Endothelial cell of umbilical vein (primary cell): ENCODE data around the gene ZNF497. TPM values are rescaled to one million over a fixed set of nuclear protein-coding genes. Genes with fewer than 3 reads are reported as not detected.
A peak's percentile ranks its signal among the peaks of the same experiment; 100 is the strongest.

Experiments used
- BruUV-seq: library from RNA; stranded (reverse); fragments of 400-500 nt; replicated peaks from 2 replicates; lab custom pipeline; 2021; lab: Mats Ljungman, UMichigan
- CTCF ChIA-PET: fragments of 300-600, 350-600 bp; sonication (Branson Sonifier 250); formaldehyde crosslinking; loops from one replicate; lab custom pipeline; 2021; ENCODE audit warnings: antibody characterized with exemption, inconsistent platforms; lab: Charles Lee
- POLR2A ChIA-PET: fragments of 300-600, 350-600 bp; sonication (Branson Sonifier 250); formaldehyde crosslinking; loops from one replicate; lab custom pipeline; 2021; ENCODE audit warnings: antibody characterized with exemption, inconsistent platforms; lab: Charles Lee
- DNase-seq: peaks from one replicate; pipeline ENCODE4 v3.0.0-alpha.2; 2011; ENCODE audit warnings: low read depth, low spot score
- FAIRE-seq: peaks from 2 replicates; lab custom pipeline; 2011; peaks lifted over from hg19 to GRCh38; lab: Jason Lieb, UNC
- H2AFZ ChIP-seq: 2 replicates; pipeline ENCODE4 v1.6.0; 2012; ENCODE audit warnings: low read depth, low read length, control low read depth, inconsistent platforms
- H3K27ac ChIP-seq: 2 replicates; pipeline ENCODE4 v1.5.1; 2011; ENCODE audit warnings: low read depth, mild to moderate bottlenecking, control low read depth, low read length, moderate library complexity; ENCODE audit not compliant: insufficient read depth
- H3K27me3 ChIP-seq, 2 experiments: 2 replicates each; pipeline versions ENCODE4 v1.6.0 to v1.6.1; 2011; ENCODE audit warnings: low read length in 2 of 2, mixed read lengths in 1 of 2; ENCODE audit not compliant: control insufficient read depth in 2 of 2, insufficient read depth in 2 of 2
- H3K36me3 ChIP-seq, 2 experiments: 2 replicates in 1 of 2; 3 replicates in 1 of 2; pipeline ENCODE4 v1.5.1; 2011; ENCODE audit warnings: low read length in 2 of 2, mild to moderate bottlenecking in 1 of 2, moderate library complexity in 1 of 2; ENCODE audit not compliant: control insufficient read depth in 2 of 2, insufficient read depth in 2 of 2; ENCODE audit errors: extremely low read depth in 1 of 2
- H3K4me1 ChIP-seq: 3 replicates; pipeline ENCODE4 v1.5.1; 2011; ENCODE audit warnings: mild to moderate bottlenecking, low read length; ENCODE audit not compliant: control insufficient read depth, insufficient read depth; ENCODE audit errors: extremely low read depth
- H3K4me2 ChIP-seq: 2 replicates; pipeline ENCODE4 v1.6.1; 2011; ENCODE audit warnings: low read length, control low read depth, mixed read lengths; ENCODE audit not compliant: insufficient read depth
- H3K4me3 ChIP-seq, 3 experiments: fragments of 200-600 bp in 1 of 3; sonication (generic), shearing (Covaris generic) in 1 of 3; replicated peaks in 1 of 3; 2 replicates each; pipeline ENCODE4 v1.5.1; 2011 to 2016; ENCODE audit warnings: control low read depth in 3 of 3, low read length in 3 of 3, mild to moderate bottlenecking in 2 of 3, inconsistent platforms in 1 of 3, low read depth in 1 of 3, moderate library complexity in 1 of 3; ENCODE audit not compliant: insufficient read depth in 1 of 3
- H3K79me2 ChIP-seq: 2 replicates; pipeline ENCODE4 v1.6.0; 2012; ENCODE audit warnings: low read length, inconsistent platforms; ENCODE audit not compliant: control insufficient read depth, insufficient read depth
- H3K9ac ChIP-seq: replicated peaks from 2 replicates; pipeline ENCODE3; 2011; ENCODE audit warnings: low read length, control low read depth; ENCODE audit not compliant: insufficient read depth; ENCODE audit errors: extremely low read depth
- H3K9me1 ChIP-seq: replicated peaks from 3 replicates; pipeline ENCODE4 v1.6.0; 2011; ENCODE audit warnings: mild to moderate bottlenecking, low read length; ENCODE audit not compliant: control insufficient read depth, insufficient read depth; ENCODE audit errors: extremely low read depth
- H3K9me3 ChIP-seq: replicated peaks from 2 replicates; pipeline ENCODE4 v1.5.1; 2012; ENCODE audit warnings: low read length, inconsistent platforms; ENCODE audit not compliant: control insufficient read depth, insufficient read depth
- H4K20me1 ChIP-seq: replicated peaks from 2 replicates; pipeline ENCODE3; 2011; ENCODE audit warnings: mild to moderate bottlenecking, low read length; ENCODE audit not compliant: control insufficient read depth, insufficient read depth; ENCODE audit errors: extremely low read depth
- CTCF ChIP-seq, 2 donors: IDR thresholded peaks; 1 replicate in 1 of 2; 2 replicates in 1 of 2; pipeline ENCODE4 v1.5.1; 2011; ENCODE audit warnings: low read length in 2 of 2, mild to moderate bottlenecking in 2 of 2, moderate library complexity in 2 of 2, control low read depth in 1 of 2, inconsistent platforms in 1 of 2, low read depth in 1 of 2; ENCODE audit not compliant: insufficient read depth in 1 of 2; ENCODE audit errors: extremely low read depth in 1 of 2
- EZH2 ChIP-seq: IDR thresholded peaks from 2 replicates; pipeline ENCODE4 v1.6.1; 2012; ENCODE audit warnings: borderline replicate concordance, low read depth, mild to moderate bottlenecking, moderate library complexity, low read length, inconsistent platforms; ENCODE audit not compliant: severe bottlenecking
- FOS ChIP-seq: IDR thresholded peaks from 2 replicates; pipeline ENCODE4 v1.6.1; 2011; ENCODE audit warnings: mild to moderate bottlenecking, low read length, moderate library complexity, borderline replicate concordance; ENCODE audit not compliant: insufficient read depth
- GATA2 ChIP-seq: IDR thresholded peaks from 2 replicates; pipeline ENCODE4 v1.7.0; 2011; ENCODE audit warnings: low read depth, mild to moderate bottlenecking, moderate library complexity, mixed read lengths, low read length; ENCODE audit not compliant: insufficient read length, insufficient read depth
- JUN ChIP-seq: IDR thresholded peaks from 2 replicates; pipeline ENCODE4 v1.6.1; 2011; ENCODE audit warnings: borderline replicate concordance, low read depth; ENCODE audit not compliant: insufficient read length, insufficient read depth
- MAX ChIP-seq: IDR thresholded peaks from 2 replicates; pipeline ENCODE4 v1.6.1; 2011; ENCODE audit not compliant: insufficient read depth, insufficient read length
- MYC ChIP-seq: IDR thresholded peaks from one replicate; pipeline ENCODE4 v1.6.1; 2011; ENCODE audit warnings: mild to moderate bottlenecking, low read depth, low read length
- POLR2A ChIP-seq: IDR thresholded peaks from 2 replicates; pipeline ENCODE4 v1.6.1; 2012; ENCODE audit warnings: low read depth, mild to moderate bottlenecking, control low read depth, low read length
- POLR2AphosphoS5 ChIP-seq: IDR thresholded peaks from 2 replicates; pipeline ENCODE4 v1.6.1; 2012; ENCODE audit warnings: low read depth, mild to moderate bottlenecking, control low read depth, low read length, moderate library complexity; ENCODE audit not compliant: insufficient read depth
- dilution Hi-C: fragments of 300-500 bp; cut with MboI; formaldehyde crosslinking; loops from one replicate; pipeline ENCODE4 v1.15.0; 2019; ENCODE audit warnings: low sequenced_read_pairs; ENCODE audit not compliant: extremely low pct_ligation_motif_present
- intact Hi-C: fragments of 100-400 bp; cut with micrococcal nuclease; formaldehyde crosslinking; loops from one replicate; pipeline ENCODE4 v1.10.0; 2022
- polyA plus RNA-seq, 4 experiments: library from polyadenylated mRNA; depleted of rRNA in 3 of 4; stranded (reverse) in 3 of 4; unstranded in 1 of 4; fragments of >200 nt; gene quantifications; 2 replicates each; pipeline versions ENCODE4 v1.2.1 to v1.2.3, GENCODE V29; 2011 to 2012; ENCODE audit warnings: missing spikeins in 1 of 4
- total RNA-seq: library from RNA; stranded (reverse); gene quantifications from 2 replicates; pipeline ENCODE4 v1.2.3, GENCODE V29; 2021

ZNF497 gene
- total and polyA plus RNA-seq, 2 donors (not counting 3 experiments of a cell fraction or from before 2014, with no cell fraction given): 0.40 to 1.3 TPM

GRCh38 chr19:58305065-58305931 is 57.3 kb downstream of the ZNF497 start, which contains the start of gene ERVK3-1:
Gene ERVK3-1 (plus strand): TSS chr19:58305377. CDS start chr19:58312169, 6,792 bp downstream.
- no peaks in the 10 kb centered on the region for H3K9me3 ChIP-seq
- H3K4me3 ChIP-seq: peak within 1 kb of the TSS; percentile 44 to 72 (median 49)
- intact Hi-C loops (loop anchor here (1.0 to 2.0 kb wide), 5 partner anchors 21 to 77 kb away; partner anchors contain the start of genes ZNF497, ZNF544, ZNF837 and ZSCAN22), dilution Hi-C loops (no loop called here)
- TF ChIP-seq FOS (no peak), EZH2 (no peak), POLR2A (peak; percentile 92), POLR2AphosphoS5 (peak; percentile 79), MAX (peak; percentile 41), JUN (no peak), MYC (no peak), CTCF (IDR thresholded peaks at IDR 0.05; ENCODE audit: extremely low read depth in 1 of 2, insufficient read depth in 1 of 2, low read depth in 1 of 2, low read length in 2 of 2) (no peak), GATA2 (no peak)
- FAIRE-seq (peak; percentile 98), DNase-seq (peak; percentile 98)
- ChIA-PET CTCF (interaction anchor here (0.6 to 2.4 kb wide), 3 partner anchors 10 to 77 kb away, joined by 3 to 9 read pairs (median 4); partner anchors contain the start of gene ZNF544), POLR2A (interaction anchor here (0.7 to 1.0 kb wide), 2 partner anchors 27 to 77 kb away, joined by 3 to 5 read pairs; partner anchors contain the start of genes ZNF544 and ZNF8)
- no peaks in the 10 kb centered on the region for H3K27me3 ChIP-seq
- peak within 1 kb of the TSS; percentile 95 for H3K9ac ChIP-seq
- no TSS peak for BruUV-seq
- peaks cover 0 to 7% of the 10 kb centered on the region in 2 experiments for H3K36me3 ChIP-seq
- peaks cover 9% of the 10 kb centered on the region for H3K4me1 ChIP-seq
- peak within 1 kb of the TSS; percentile 84 for H2AFZ ChIP-seq
- H3K79me2 ChIP-seq: peaks cover 7% of the 10 kb centered on the region
- H4K20me1 ChIP-seq: no peaks in the 10 kb centered on the region
- peak within 1 kb of the TSS; percentile 90 for H3K4me2 ChIP-seq
- no peaks in the 10 kb centered on the region for H3K9me1 ChIP-seq
- H3K27ac ChIP-seq: peak within 1 kb of the TSS; percentile 95
